Stimulated activated CD8-positive, alpha-beta memory T cell treated with anti-CD3 and anti-CD28 coated beads, Interleukin-15, amount 100 ng/mL, for 24 hours (primary cell): ENCODE results near the gene RILPL2.
A peak's percentile ranks its signal among the peaks of the same experiment; 100 is the strongest.
"Not testable (repeated sequence)": the region's sequence is repeated elsewhere in the genome, so short reads cannot be mapped to it uniquely, and the experiment has no call there.

ENCODE experiments used
- DNase-seq: peaks from one replicate; pipeline ENCODE4 v3.0.0-alpha.2; 2020; ENCODE audit warnings: low read depth

The RILPL2 gene

DNA sequence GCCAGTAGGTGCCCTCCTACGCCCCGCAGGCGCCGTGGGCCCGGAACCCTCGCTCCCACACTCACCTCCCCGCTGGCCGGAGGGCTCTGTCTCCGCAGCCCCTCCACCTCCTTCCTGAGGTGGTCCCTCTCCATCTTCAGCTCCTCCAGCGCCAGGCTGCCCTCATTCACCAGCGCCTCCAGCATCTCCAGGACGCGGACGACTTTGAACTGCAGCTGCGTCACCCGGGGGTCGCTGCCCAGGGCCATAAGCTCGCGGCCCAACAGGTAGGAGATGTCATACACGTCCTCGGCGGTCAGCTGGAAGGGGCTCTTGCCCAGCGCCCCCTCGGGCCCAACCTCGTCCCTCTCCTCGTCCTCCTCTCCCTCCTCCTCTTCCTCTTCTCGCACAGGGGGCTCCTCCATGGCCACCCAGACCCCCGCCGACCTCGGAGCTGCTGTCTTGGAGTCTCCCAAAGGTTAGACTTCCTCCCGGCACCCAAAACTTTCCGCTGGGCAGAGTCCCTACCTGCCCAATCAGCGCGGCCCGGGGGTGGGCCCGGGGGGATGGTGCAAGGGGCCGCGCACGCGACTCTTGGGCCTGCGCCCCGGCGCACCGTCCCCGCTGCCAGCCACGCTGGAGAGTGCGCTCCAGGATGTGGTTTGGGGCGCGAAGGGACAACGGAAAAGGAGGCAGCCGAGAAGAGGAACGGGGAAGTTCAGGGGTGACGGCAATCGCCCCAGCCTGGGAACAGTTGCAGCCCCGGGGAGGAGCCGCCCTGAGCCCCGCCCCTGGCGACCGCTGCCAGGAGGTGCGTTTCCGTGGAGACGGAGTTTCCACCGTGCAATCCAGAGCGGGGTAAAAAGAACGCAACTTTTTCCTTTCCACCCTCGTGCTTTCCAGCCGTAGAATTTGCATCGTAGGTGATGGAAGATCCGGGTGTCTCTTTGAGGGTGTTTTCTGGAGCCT, at the start of gene RILPL2:
RILPL2 (minus strand) TSS at position 668 of the 948 bp plus-strand sequence; CDS start at position 404, 264 bp downstream.
- DNase-seq = peak; percentile 83

GRCh38 chr12:123485756-123486155, 49.3 kb upstream of the RILPL2 start:
- DNase-seq = no peak

GRCh38 chr12:123483602-123484248, 47.2 kb upstream of the RILPL2 start:
- DNase-seq = no peak

- no peak for DNase-seq
Measured at GRCh38 chr12:123482876-123483275, 46.4 kb upstream of the RILPL2 start.

- DNase-seq = not testable (repeated sequence)
Measured at GRCh38 chr12:123481251-123481650, 44.8 kb upstream of the RILPL2 start.

DNA sequence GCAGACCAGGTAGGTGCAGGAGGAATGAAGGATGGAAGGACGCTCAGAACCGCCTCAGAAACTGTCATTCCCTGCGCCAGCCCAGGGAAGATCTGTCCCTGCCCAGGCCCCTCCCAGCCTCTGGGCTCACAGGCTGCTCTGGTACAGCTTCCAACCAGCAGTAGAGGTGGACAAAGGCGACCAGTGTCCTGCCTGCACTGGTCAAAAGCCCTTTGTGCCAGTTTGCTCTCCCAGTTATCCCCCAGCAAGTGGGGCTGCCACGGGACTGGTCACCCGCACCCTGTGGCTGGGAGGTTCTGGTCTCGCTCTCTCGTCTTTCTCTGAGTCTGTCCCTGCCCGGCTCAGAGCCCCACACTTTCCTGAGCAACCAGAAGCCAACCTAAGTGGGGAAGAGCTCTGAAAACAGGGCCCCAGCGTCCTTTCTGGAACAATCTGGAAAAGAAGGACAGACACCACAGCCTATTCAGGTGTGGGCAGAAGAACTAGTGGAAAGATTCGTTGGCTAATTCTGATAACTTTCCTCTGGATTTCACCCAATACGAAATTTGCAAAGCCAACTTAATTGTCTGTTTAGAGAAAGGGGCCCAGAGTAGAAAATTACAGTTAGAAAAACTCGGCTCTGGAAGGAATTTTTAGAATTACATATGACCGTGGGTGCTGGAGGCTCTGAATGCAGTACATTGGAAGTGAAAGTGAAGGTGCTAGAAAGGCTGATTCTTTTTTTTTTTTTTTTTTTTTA, 43.1 kb upstream of the RILPL2 start:
- DNase-seq = no peak

GRCh38 chr12:123478762-123479161, 42.3 kb upstream of the RILPL2 start:
- DNase-seq = no peak

DNA sequence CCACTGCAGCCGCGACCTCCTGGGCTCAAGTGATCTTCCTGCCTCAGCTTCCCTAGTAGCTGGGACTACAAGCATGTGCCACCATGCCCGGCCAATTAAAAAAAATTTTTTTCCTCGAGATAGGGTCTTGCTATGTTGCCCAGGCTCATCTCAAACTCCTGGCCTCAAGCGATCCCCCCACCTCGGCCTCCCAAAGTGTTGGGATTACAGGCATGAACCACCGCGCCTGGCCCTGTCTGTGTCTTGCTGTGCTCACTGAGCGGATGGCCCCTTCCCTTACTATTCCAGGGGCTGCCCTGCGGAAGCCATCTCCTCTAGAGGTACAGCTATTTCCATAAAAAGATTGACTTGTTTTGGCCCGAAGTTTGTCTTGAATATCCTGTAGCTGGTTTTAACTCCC, 41.6 kb upstream of the RILPL2 start:
- no peak for DNase-seq

- no peak for DNase-seq
Measured at GRCh38 chr12:123475246-123475703, 38.8 kb upstream of the RILPL2 start.

- no peak for DNase-seq
Measured at GRCh38 chr12:123474485-123475245, 38.2 kb upstream of the RILPL2 start.

DNA sequence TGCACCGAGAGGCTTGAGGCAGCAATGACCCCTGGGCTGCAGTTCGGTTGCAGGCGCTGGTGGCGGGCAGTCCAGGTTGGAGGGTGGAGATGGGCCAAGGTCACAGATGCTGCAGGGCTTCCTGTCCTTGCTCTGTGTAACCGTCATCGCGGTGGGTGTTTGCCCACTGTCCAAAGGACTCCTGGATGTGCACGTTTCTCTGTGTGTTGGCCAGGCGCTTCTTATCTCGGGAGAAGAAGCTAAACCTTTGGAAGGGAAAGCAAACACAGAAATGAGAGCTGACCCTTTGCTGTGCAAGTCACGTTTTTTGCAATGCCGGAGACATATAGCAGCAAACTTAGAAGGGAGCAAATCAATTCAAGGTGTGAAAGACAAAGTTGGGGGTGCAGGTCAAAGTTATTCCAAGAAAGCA, 36.0 kb upstream of the RILPL2 start:
- no peak for DNase-seq

DNA sequence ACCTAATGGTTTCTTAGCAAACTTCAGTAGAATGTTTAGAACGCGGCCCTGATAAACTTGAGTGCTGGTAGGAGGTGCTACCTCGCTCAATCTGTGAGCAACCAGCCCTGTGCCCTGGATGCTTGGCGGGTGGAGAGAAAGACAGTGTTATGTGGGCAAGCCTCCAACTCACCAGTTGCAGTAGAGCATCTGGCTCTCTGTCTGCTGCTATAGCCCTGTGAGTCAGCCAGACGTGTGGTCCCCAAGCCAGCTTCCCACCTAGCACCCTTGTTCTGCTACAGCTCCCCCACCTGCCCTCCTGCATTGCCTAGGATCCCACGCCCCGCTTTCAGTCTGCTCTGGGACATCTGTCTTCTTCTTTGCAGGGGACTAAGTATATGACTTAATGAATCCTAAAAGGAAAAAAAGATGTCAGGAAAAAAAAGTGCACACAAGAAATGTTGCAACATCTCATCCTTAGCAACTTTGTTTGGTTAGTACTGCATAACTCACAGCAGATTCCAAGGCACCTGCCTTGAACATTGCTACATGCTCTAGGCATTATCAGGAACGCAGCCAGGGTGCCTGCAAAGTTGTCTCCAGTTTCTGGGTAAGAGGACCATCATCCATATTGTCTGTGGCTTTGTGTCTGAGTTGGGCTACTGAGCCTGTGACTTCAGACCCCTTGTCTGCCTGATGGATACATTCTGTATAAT, 35.0 kb upstream of the RILPL2 start:
- no peak for DNase-seq

- DNase-seq = no peak
Measured at GRCh38 chr12:123469978-123470377, 33.5 kb upstream of the RILPL2 start.

DNA sequence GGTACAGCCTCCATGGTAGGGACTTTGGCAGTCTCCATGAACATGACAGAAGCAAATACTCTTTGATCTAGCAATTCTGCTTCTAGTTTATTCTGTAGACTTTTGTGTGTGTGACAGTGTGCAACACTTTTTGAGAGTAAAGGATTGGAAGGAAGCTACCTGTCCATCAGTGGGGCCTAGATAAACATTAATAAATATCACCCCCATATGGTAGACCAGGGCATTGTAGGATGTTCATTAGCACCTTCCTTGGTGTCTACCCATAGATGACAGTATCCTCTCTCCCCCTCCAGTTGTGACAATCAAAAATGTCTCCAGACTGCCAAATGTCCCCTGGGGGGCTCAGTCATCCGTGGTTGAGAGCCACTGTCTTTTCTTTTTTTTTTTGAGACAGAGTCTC, 32.3 kb upstream of the RILPL2 start:
- no peak for DNase-seq

DNA sequence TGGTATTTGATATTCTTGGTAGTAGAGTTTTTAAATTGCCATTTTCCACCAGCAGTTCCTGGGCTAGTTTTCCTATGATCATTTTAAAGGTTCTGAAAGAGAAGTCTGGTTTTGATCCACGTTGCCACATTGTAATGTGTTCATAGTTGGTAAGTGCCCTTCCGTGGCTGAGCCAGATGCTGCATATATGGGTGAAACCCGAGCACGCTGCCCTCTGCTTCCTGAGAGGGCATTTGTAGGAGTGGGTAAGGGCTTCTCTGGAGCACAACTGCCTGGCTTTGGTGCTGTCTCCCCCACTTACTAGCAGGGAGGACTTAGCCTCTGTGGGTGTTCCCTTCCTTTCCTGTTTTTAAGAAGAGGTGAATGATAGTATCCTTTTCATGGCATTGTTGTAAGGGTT, 28.6 kb upstream of the RILPL2 start:
- no peak for DNase-seq

DNA sequence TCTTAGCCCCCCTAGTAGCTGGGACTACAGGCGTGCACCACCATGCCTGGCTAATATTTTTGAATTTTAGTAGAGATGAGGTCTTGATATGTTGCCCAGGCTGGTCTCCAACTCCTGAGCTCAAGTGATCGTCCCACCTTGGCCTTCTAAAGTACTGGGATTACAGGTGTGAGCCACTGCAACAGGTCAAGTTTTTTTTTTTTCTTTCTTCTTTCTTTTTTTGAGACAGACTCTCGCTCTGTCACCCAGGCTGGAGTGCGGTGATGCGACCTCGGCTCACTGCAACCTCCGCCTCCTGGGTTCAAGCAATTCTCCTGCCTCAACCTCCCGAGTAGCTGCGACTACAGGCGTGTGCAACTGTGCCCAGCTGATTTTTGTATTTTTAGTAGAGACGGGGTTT, 26.7 kb upstream of the RILPL2 start:
- not testable (repeated sequence) for DNase-seq

DNA sequence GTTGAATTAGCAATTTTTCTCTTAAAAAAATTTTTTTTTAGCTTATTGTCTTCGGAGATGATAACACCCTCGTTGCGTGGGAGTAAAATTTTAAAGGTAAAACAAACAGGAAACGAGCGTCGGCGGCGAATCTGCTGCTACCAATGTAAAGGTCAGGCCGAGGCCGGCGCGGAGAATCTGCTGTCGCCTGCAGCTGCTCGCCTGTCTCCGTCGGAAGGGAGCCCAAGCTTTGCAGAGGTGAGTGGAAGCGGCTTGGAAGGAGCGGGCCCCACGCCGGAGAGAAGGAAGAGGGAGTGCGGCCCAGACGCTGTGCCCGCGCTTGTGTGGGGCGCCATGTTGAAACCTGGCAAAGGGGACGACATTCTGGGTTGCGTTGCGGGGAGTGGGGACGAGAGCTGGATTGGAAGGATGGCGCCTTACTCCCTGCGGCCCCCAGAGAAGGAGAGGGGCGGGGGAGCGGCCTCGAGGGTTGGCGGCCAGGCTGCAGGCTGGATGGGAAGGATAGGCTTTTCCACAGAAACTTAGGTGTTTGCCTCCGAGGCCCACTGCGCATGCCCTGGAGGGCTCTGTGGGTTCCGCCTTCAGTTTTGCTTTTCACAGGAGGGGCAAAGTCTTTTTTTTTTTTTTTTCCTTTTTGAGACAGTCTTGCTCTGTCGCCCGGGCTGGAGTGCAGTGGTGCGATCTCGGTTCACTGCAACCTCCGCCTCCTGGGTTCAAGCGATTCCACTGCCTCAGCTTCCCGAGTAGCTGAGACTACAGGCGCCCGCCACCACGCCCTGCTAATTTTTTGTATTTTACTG, 21.7 kb upstream of the RILPL2 start, which contains the start of gene SNRNP35:
SNRNP35 (plus strand) TSS at position 160 of the 800 bp plus-strand sequence. CDS start 7,402 bp downstream, outside the sequence.
- peak; percentile 62 for DNase-seq

DNA sequence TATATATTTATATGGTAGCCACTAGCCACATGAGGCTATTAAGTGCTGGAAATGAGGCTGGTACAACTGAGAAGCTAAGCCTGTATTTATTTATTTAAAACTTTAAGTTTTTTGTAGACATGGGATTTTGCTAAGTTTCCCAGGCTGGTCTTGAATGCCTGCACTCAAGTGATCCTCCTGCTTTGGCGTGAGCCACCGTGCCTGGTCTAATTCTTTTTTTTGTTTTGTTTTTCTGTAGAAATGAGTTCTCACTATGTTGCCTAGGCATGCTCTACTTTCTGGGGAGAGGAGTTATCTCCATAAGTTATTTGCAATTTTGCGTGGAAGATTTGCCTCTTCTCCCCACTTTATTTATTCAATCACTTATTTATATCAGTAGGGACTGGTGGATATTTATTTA, 16.7 kb upstream of the RILPL2 start:
- no peak for DNase-seq

- DNase-seq = not testable (repeated sequence)
Measured at GRCh38 chr12:123452276-123452550, 15.7 kb upstream of the RILPL2 start.

DNA sequence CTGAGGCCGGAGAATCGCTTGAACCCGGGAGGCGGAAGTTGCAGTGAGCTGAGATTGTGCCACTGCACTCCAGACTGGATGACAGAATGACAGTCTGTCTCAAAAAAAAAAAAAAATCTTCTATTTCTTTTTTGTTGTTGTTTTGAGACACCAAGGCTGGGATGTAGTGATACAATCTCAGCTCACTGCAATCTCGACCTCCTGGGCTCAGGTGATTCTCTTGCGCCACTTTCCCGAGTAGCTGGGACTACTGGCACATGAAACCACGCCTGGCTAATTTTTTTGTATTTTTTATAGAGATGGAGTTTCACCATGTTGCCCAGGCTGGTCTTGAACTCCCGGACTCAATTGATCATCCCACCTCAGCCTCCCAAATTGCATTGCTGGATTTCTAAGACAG, 14.2 kb upstream of the RILPL2 start:
- no peak for DNase-seq
